Left cardiac atrium (tissue), 4 donors: ENCODE measurements around the gene TTC33. TPM values are rescaled to one million over a fixed set of nuclear protein-coding genes. Genes with fewer than 3 reads are reported as not detected.
"Not testable (repeated sequence)": the region's sequence is repeated elsewhere in the genome, so short reads cannot be mapped to it uniquely, and the experiment has no call there.

Experiments
- ATAC-seq, 2 donors: fragments of 200-7000 bp; cut with Tn5 transposase; one replicate each; pipeline ENCODE4 v1.9.1; 2020; ENCODE audit warnings: mild to moderate bottlenecking in 2 of 2, moderate library complexity in 2 of 2
- DNase-seq: peaks from one replicate; pipeline ENCODE4 v3.0.0-alpha.2; 2020
- intact Hi-C, 2 donors: fragments of 100-400 bp; cut with DNase I; formaldehyde crosslinking; loops; one replicate each; pipeline versions ENCODE4 v1.14.1 to v1.15.1; 2022 to 2023
- total RNA-seq, 2 donors: library from RNA; stranded (reverse); fragmentation: NEBNext Ultra II Directional; extraction: Animal tissue kit (Norgen Biotek cat#: 25700); gene quantifications; one replicate each; pipeline ENCODE4 v1.2.1, GENCODE V29; 2021
- donor health status: DM: no; HTN: yes; CAD: no.
- donor health status: DM: no; HTN: yes; CAD: no; lungs with severe emphysema.
- donor health status: DM: yes; HTN: yes; CAD: no.
- donor health status: Dilated cardiomyopathy.

TTC33 gene
- total RNA-seq, 2 donors from 2014 or later: 14.1 to 17.5 TPM

- DNase-seq (no peak), ATAC-seq (no peak)
- intact Hi-C loops: no loop called here
Observed at GRCh38 chr5:40669606-40670390, 86.0 kb downstream of the TTC33 start.

DNA sequence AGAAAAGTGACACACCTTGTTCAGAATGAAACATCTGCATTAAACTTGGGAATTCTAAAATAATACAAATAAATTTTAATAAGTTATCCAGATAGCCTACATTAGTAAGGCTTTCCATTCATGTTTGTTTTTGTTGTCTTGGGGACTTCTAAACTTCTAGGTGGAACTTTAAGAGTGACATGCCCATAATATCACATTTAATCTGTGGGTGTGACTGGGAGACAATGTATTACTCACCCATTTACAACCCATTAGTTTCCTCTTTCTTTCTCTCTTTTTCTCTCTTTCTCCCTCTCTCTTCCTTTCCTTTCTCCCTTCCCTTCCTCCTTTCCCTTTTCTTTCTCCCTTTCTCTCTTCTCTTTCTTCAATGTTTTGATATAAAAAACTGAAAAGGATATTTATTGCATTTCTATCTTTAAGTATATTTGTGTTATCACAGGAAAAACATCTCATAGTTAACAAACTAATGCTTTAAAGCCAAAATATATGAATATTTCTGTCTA lies 88.5 kb downstream of the TTC33 start:
- intact Hi-C loops: no loop called here
- DNase-seq (no peak), ATAC-seq (no peak)

DNA sequence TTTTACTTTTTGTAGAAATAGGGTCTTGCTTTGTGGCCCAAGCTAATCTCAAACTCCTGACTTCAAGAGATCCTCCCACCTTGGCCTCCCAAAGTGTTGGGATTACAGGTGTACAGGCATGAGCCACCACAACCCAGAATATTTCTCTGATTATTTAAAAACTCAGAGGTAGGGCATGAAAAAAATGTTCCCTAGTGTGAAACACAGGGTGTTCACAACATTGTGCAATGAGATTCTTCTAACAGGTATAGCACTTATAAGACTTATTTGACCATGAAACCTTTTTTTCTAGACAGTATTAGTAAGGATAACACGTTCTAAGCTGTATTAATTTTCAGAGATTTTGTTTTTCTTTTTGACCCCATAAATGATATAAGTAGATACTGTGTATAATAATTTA lies 89.1 kb downstream of the TTC33 start:
- intact Hi-C loops: no loop called here
- ATAC-seq: no peak
- no peak for DNase-seq

GRCh38 chr5:40665635-40666298 lies 90.0 kb downstream of the TTC33 start:
- ATAC-seq (no peak), DNase-seq (no peak)
- intact Hi-C loops: no loop called here

GRCh38 chr5:40660751-40661150 lies 95.0 kb downstream of the TTC33 start:
- intact Hi-C loops: no loop called here
- ATAC-seq (no peak), DNase-seq (no peak)

DNA sequence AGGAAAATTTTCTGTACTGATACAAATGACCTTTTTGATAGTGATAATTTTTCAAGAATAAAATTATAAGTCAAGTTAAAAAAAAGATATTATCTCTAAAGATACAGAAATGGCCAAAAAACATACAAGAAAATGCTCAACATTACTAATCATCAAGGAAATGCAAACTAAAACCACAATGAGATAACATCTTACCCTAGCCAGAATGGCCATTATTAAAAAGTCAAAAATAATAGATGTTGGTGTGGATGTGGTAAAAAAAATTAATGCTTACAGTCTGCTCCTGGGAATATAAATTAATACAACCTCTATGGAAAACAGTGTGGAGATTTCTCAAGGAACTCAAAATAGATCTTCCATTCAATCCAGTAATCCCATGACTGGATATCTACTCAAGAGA lies 99.0 kb downstream of the TTC33 start:
- intact Hi-C loops: no loop called here
- ATAC-seq: no peak

DNA sequence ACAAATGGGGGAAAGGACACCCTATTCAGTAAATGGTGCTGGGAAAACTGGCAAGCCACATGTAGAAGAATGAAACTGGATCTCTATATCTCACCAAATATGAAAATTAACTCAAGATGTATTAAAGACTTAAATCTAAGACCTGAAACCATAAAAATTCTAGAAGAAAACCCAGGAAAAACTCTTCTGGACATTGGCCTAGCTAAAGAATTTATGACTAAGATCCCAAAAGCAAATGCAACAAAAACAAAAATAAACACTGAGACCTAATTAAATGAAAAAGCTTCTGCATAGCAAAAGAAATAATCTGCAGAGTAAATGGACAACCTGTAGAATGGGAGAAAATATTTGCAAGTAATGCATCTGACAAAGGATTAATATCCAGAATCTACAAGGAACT lies 99.7 kb downstream of the TTC33 start:
- intact Hi-C loops, ATAC-seq, DNase-seq: not testable (repeated sequence)

More for the DNA sequence above, 99.0 kb downstream of the TTC33 start:
- DNase-seq: no peak

- ATAC-seq (no peak), DNase-seq (no peak)
- intact Hi-C loops: no loop called here
Observed at GRCh38 chr5:40655138-40655537, 100.6 kb downstream of the TTC33 start.

- ATAC-seq (no peak), DNase-seq (no peak)
- intact Hi-C loops: no loop called here
Observed at GRCh38 chr5:40654377-40654991, 101.3 kb downstream of the TTC33 start.

GRCh38 chr5:40653221-40654022 lies 102.3 kb downstream of the TTC33 start:
- DNase-seq (no peak), ATAC-seq (no peak)
- intact Hi-C loops: no loop called here

GRCh38 chr5:40652441-40653220 lies 103.1 kb downstream of the TTC33 start:
- intact Hi-C loops: no loop called here
- DNase-seq (no peak), ATAC-seq (no peak)

DNA sequence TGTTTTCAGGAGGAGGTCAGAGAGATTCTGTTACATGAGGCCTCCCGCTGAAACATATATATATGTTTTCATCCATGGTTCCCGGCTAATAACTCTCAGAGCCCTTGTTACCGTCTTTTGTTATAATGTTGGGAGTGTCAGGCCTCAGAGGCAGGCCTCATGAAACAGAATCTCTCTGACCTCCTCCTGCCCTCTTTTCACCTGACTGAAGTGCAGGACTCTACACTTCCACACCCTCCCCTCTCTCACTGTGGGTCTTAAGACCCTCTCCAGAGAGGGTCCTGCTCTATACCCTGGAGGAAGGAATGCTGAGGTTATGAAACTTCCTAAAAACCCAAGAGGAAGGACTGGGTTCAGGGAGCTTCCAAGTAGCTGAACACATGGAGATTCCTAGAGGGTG lies 104.6 kb downstream of the TTC33 start:
- intact Hi-C loops: no loop called here
- no peak for ATAC-seq
- no peak for DNase-seq

- intact Hi-C loops: no loop called here
- DNase-seq (no peak), ATAC-seq (peak in 1 of 2 donors; percentile 19)
Observed at GRCh38 chr5:40649463-40650030, 106.2 kb downstream of the TTC33 start.

DNA sequence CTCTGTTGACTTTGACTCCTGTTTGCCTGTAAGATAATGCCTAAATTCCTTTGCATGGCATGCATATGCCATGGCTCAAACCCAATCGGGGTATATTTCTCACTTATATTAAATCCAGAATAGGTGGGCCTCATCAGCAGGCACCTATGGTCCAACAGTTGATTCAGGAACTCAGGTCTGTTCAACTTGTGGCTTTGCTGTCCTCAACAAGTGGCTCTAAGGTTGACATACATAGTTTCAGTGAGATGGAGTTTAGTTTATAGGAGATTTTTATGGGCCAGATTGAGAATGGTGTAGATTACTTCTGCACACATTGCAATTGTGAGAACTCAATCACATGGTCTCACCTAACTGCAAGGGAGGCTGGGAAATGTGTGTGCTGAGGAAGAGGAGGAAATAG lies 107.6 kb downstream of the TTC33 start:
- ATAC-seq (no peak), DNase-seq (no peak)
- intact Hi-C loops: no loop called here

DNA sequence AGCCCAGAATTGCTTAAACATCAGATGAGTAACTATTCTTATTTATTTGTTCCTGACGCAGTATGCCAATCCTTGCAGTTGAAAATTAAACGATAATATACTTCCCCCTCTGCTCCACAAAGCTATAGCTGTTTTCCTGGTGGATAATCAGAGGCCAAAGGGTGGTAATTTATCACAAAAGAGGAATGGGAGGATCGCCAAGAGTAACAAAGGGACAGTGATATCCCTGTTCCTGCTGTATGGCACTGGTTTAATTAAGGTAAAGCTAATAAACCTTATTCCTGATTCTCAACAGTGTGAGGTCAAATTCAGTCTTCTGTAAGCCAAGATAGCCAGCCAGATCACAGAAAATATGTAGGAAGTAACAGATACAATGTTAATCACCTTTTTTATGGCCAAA lies 109.5 kb downstream of the TTC33 start:
- DNase-seq (no peak), ATAC-seq (no peak)
- intact Hi-C loops: no loop called here

DNA sequence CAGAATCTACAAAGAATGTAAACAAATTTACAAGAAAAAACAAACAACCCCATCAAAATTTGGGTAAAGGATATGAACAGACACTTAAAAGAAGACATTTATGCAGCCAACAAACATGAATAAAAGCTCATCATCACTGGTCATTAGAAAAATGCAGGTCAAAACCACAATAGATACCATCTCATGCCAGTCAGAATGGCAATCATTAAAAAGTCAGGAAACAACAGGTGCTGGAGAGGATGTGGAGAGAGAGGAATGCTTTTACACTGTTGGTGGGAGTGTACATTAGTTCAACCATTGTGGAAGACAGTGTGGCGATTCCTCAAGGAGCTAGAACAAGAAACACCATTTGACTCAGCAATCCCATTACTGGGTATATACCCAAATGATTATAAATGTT lies 116.2 kb downstream of the TTC33 start:
- intact Hi-C loops, ATAC-seq, DNase-seq: not testable (repeated sequence)

GRCh38 chr5:40634593-40634992 lies 121.2 kb downstream of the TTC33 start:
- ATAC-seq: no peak
- DNase-seq: no peak
- intact Hi-C loops: no loop called here

- DNase-seq: no peak
- ATAC-seq: no peak
- intact Hi-C loops: no loop called here
Observed at GRCh38 chr5:40634154-40634553, 121.6 kb downstream of the TTC33 start.
